Measurements from ENCODE around the gene TBC1D12.
A peak's percentile ranks its signal among the peaks of the same experiment; 100 is the strongest.

TBC1D12 gene

GRCh38 chr10:94402204-94402842 is at the start of gene TBC1D12:
TBC1D12 (plus strand) TSS chr10:94402541; CDS start chr10:94402614, 73 bp downstream.
- peak within 1 kb of the TSS; percentile 62 for H3K9ac ChIP-seq (ENCODE audit: low read length)
- no peak within 1 kb of the TSS for H2AFZ ChIP-seq (ENCODE audit: low read length)

GRCh38 chr10:94353336-94353735 is 49.0 kb upstream of the TBC1D12 start:
- Histone ChIP-seq H3K27me3 (ENCODE audit: insufficient read depth, low read length) (no peaks in the 10 kb centered on the region), H4K20me1 (ENCODE audit: insufficient read depth, low read length) (no peaks in the 10 kb centered on the region), H3K4me3 (ENCODE audit: low read depth, low read length, poor library complexity, severe bottlenecking) (no peak overlapping the region), H3K9me3 (ENCODE audit: low read length) (no peaks in the 10 kb centered on the region), H2AFZ (ENCODE audit: low read length) (no peak overlapping the region), H3F3A (ENCODE audit: insufficient read depth, low read length) (no peaks in the 10 kb centered on the region), H3K4me1 (ENCODE audit: insufficient read depth, low read length, severe bottlenecking) (no peaks in the 10 kb centered on the region), H3K79me2 (ENCODE audit: insufficient read depth, low read length) (no peaks in the 10 kb centered on the region), H3K27ac (ENCODE audit: low read depth, low read length, poor library complexity, severe bottlenecking) (no peak overlapping the region), H3K36me3 (ENCODE audit: insufficient read depth, low read length) (peaks cover 39% of the 10 kb centered on the region), H3K4me2 (ENCODE audit: low read length) (no peak overlapping the region), H3K9me2 (ENCODE audit: low read depth, low read length) (no peaks in the 10 kb centered on the region), H3K9ac (ENCODE audit: low read length) (no peak overlapping the region)
- TF ChIP-seq EZH2 (IDR thresholded peaks at IDR 0.05; ENCODE audit: borderline replicate concordance, low read length) (no peak), CTCF (IDR thresholded peaks at IDR 0.05; ENCODE audit: low read length) (no peak)

More at GRCh38 chr10:94402204-94402842, at the start of gene TBC1D12:
- Histone ChIP-seq H3K9me2 (ENCODE audit: low read depth, low read length) (no peaks in the 10 kb centered on the region), H3K4me1 (ENCODE audit: insufficient read depth, low read length, severe bottlenecking) (peaks cover 4% of the 10 kb centered on the region), H3K4me3 (ENCODE audit: low read depth, low read length, poor library complexity, severe bottlenecking) (peak within 1 kb of the TSS; percentile 70), H3K79me2 (ENCODE audit: insufficient read depth, low read length) (no peaks in the 10 kb centered on the region), H3K27me3 (ENCODE audit: insufficient read depth, low read length) (no peaks in the 10 kb centered on the region), H3F3A (ENCODE audit: insufficient read depth, low read length) (no peaks in the 10 kb centered on the region), H3K27ac (ENCODE audit: low read depth, low read length, poor library complexity, severe bottlenecking) (no peak within 1 kb of the TSS), H4K20me1 (ENCODE audit: insufficient read depth, low read length) (no peaks in the 10 kb centered on the region), H3K9me3 (ENCODE audit: low read length) (no peaks in the 10 kb centered on the region), H3K36me3 (ENCODE audit: insufficient read depth, low read length) (no peaks in the 10 kb centered on the region), H3K4me2 (ENCODE audit: low read length) (peak within 1 kb of the TSS; percentile 75)
- TF ChIP-seq EZH2 (IDR thresholded peaks at IDR 0.05; ENCODE audit: borderline replicate concordance, low read length) (no peak), CTCF (IDR thresholded peaks at IDR 0.05; ENCODE audit: low read length) (no peak)

- H3K4me3 ChIP-seq (ENCODE audit: low read depth, low read length, poor library complexity, severe bottlenecking): no peak overlapping the region
- H3K4me1 ChIP-seq (ENCODE audit: insufficient read depth, low read length, severe bottlenecking): no peaks in the 10 kb centered on the region
- no peaks in the 10 kb centered on the region for H4K20me1 ChIP-seq (ENCODE audit: insufficient read depth, low read length)
- no peaks in the 10 kb centered on the region for H3F3A ChIP-seq (ENCODE audit: insufficient read depth, low read length)
- H3K27ac ChIP-seq (ENCODE audit: low read depth, low read length, poor library complexity, severe bottlenecking): no peak overlapping the region
- no peaks in the 10 kb centered on the region for H3K9me2 ChIP-seq (ENCODE audit: low read depth, low read length)
- H2AFZ ChIP-seq (ENCODE audit: low read length): no peak overlapping the region
- no peak for TF ChIP-seq CTCF (IDR thresholded peaks at IDR 0.05; ENCODE audit: low read length)
- TF ChIP-seq EZH2 (IDR thresholded peaks at IDR 0.05; ENCODE audit: borderline replicate concordance, low read length): no peak
- H3K9me3 ChIP-seq (ENCODE audit: low read length): no peaks in the 10 kb centered on the region
- H3K79me2 ChIP-seq (ENCODE audit: insufficient read depth, low read length): no peaks in the 10 kb centered on the region
- no peak overlapping the region for H3K9ac ChIP-seq (ENCODE audit: low read length)
- H3K4me2 ChIP-seq (ENCODE audit: low read length): no peak overlapping the region
- H3K36me3 ChIP-seq (ENCODE audit: insufficient read depth, low read length): peaks cover 35% of the 10 kb centered on the region
- H3K27me3 ChIP-seq (ENCODE audit: insufficient read depth, low read length): no peaks in the 10 kb centered on the region
Observed at GRCh38 chr10:94355841-94356240, 46.5 kb upstream of the TBC1D12 start.
